Calu3 (cell line): ENCODE data around the gene XRN1. TPM values are rescaled to one million over a fixed set of nuclear protein-coding genes. Genes with fewer than 3 reads are reported as not detected.

Source experiments
- Bru-seq: library from RNA; stranded (reverse); fragments of 400-500 nt; gene quantifications from one replicate; lab custom pipeline; 2021; lab: Mats Ljungman, UMichigan
- BruChase-seq, 2 experiments: library from RNA; stranded (reverse); fragments of 400-500 nt; gene quantifications; one replicate each; lab custom pipeline; 2021; lab: Mats Ljungman, UMichigan
- BruUV-seq: library from RNA; stranded (reverse); fragments of 400-500 nt; replicated peaks from 2 replicates; lab custom pipeline; 2021; lab: Mats Ljungman, UMichigan
- CTCF ChIA-PET: fragments of 300-600 bp; sonication (Branson Sonifier 250); formaldehyde crosslinking; loops from one replicate; lab custom pipeline; 2022; ENCODE audit warnings: antibody characterized with exemption; lab: Charles Lee
- DNase-seq: peaks from one replicate; pipeline ENCODE4 v3.0.0; 2022
- H3K27ac Mint-ChIP-seq: one replicate; pipeline ENCODE4 v1.8.0; 2022; ENCODE audit warnings: mixed read lengths; ENCODE audit not compliant: unreplicated experiment
- H3K27me3 Mint-ChIP-seq: one replicate; pipeline ENCODE4 v1.8.0; 2022; ENCODE audit warnings: mixed read lengths; ENCODE audit not compliant: unreplicated experiment
- H3K36me3 Mint-ChIP-seq: one replicate; pipeline ENCODE4 v1.8.0; 2022; ENCODE audit warnings: mild to moderate bottlenecking, moderate library complexity, mixed read lengths; ENCODE audit not compliant: insufficient read depth, unreplicated experiment
- H3K4me1 Mint-ChIP-seq: one replicate; pipeline ENCODE4 v1.8.0; 2022; ENCODE audit warnings: mild to moderate bottlenecking, low read depth, mixed read lengths; ENCODE audit not compliant: unreplicated experiment
- H3K4me3 Mint-ChIP-seq: one replicate; pipeline ENCODE4 v1.8.0; 2022; ENCODE audit warnings: mild to moderate bottlenecking, low read depth, moderate library complexity, mixed read lengths; ENCODE audit not compliant: unreplicated experiment
- H3K9me3 Mint-ChIP-seq: one replicate; pipeline ENCODE4 v1.8.0; 2022; ENCODE audit warnings: low read depth, mixed read lengths; ENCODE audit not compliant: unreplicated experiment
- CTCF ChIP-seq: fragments of 200-600 bp; IDR thresholded peaks from one replicate; pipeline ENCODE4 v1.8.0; 2022; ENCODE audit warnings: antibody characterized with exemption; ENCODE audit not compliant: unreplicated experiment
- intact Hi-C: fragments of 100-400 bp; cut with micrococcal nuclease; formaldehyde crosslinking; loops from one replicate; pipeline ENCODE4 v1.10.0; 2022; ENCODE audit not compliant: unreplicated experiment
- long read RNA-seq: library from polyadenylated mRNA; stranded (forward); transcript quantifications from one replicate; pipeline ENCODE4 v2.0.0, GENCODE V29; 2022
- total RNA-seq: library from RNA; stranded (reverse); gene quantifications from 2 replicates; pipeline ENCODE4 v1.2.3, GENCODE V29; 2022

The XRN1 gene, protein sequence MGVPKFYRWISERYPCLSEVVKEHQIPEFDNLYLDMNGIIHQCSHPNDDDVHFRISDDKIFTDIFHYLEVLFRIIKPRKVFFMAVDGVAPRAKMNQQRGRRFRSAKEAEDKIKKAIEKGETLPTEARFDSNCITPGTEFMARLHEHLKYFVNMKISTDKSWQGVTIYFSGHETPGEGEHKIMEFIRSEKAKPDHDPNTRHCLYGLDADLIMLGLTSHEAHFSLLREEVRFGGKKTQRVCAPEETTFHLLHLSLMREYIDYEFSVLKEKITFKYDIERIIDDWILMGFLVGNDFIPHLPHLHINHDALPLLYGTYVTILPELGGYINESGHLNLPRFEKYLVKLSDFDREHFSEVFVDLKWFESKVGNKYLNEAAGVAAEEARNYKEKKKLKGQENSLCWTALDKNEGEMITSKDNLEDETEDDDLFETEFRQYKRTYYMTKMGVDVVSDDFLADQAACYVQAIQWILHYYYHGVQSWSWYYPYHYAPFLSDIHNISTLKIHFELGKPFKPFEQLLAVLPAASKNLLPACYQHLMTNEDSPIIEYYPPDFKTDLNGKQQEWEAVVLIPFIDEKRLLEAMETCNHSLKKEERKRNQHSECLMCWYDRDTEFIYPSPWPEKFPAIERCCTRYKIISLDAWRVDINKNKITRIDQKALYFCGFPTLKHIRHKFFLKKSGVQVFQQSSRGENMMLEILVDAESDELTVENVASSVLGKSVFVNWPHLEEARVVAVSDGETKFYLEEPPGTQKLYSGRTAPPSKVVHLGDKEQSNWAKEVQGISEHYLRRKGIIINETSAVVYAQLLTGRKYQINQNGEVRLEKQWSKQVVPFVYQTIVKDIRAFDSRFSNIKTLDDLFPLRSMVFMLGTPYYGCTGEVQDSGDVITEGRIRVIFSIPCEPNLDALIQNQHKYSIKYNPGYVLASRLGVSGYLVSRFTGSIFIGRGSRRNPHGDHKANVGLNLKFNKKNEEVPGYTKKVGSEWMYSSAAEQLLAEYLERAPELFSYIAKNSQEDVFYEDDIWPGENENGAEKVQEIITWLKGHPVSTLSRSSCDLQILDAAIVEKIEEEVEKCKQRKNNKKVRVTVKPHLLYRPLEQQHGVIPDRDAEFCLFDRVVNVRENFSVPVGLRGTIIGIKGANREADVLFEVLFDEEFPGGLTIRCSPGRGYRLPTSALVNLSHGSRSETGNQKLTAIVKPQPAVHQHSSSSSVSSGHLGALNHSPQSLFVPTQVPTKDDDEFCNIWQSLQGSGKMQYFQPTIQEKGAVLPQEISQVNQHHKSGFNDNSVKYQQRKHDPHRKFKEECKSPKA (N-terminal part only)
- total RNA-seq (59.7 and 64.1 TPM in 2 replicates), Bru-seq, nascent RNA (percentile 92 among the genes with signal in this experiment), BruChase-seq, experiment 1, labeled RNA remaining after a 6-hour chase (percentile 89 among the genes with signal in this experiment), BruChase-seq, experiment 2, labeled RNA remaining after a 2-hour chase (percentile 87 among the genes with signal in this experiment)
- long read RNA-seq, full-length matches to known transcripts = 7 of 16 reads
- long read RNA-seq, partial matches to known transcripts = 4 of 16 reads
- long read RNA-seq, other reads (novel, unspliced or antisense) = 5 of 16 reads

DNA sequence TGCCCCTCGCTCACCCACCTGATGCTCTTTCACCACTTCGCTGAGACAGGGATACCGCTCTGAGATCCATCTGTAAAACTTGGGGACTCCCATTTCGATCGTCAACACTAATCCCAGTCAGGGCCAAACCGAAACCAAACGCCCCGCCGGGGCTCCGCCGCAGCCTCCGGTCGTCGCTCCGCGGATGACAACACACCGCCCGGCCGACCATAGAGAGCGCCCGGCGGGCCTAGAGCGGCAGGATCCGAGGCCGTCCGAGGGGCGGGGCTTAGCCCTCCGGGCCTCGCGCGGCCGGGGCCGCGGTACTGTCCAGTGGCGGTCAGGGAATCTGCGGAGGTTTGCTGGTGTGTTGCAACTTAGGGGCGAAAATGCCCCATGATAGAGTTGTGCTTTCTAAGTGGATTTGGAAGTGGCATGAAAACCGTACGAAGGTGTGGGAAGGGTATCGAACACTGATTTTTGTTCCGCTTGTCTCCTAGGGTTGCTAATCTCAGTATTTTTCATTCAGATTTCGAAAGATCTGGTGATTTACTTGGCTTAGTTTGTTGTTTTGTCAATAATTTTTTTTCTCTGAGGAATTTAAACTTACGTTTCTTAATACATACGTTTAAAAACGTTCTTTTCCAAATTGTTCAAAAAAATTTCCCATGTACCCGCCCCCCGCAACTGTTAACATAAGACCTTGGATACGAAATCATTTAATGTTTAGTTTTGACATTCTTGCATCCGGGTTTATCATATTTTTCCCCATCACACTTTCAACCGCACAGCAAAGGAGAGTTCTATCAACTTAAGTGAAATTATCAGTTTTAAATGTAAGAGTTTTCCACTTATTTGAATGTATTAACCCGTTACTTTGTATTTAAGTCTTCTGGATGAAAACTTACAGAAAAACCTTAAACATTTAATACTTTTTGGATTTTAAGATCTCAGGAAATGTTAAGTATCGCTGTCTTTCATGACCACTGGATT, at the start of gene XRN1:
XRN1 (minus strand) TSS at position 186 of the 972 bp plus-strand sequence; CDS start at position 93, 93 bp downstream.
- DNase-seq = peak; percentile 100
- peak within 1 kb of the TSS; percentile 81 for H3K4me3 Mint-ChIP-seq
- no peaks in the 10 kb centered on the region for H3K9me3 Mint-ChIP-seq
- no peak for TF ChIP-seq CTCF
- peaks cover 15% of the 10 kb centered on the region for H3K4me1 Mint-ChIP-seq
- intact Hi-C loops = loop anchor here (1.0 kb wide), 1 partner anchor 9 kb away; no protein-coding TSS in a partner anchor
- TSS peak; percentile 83 for BruUV-seq
- CTCF ChIA-PET = no interaction called here
- peak within 1 kb of the TSS; percentile 87 for H3K27ac Mint-ChIP-seq
- H3K36me3 Mint-ChIP-seq = peaks cover 28% of the 10 kb centered on the region
- no peaks in the 10 kb centered on the region for H3K27me3 Mint-ChIP-seq

GRCh38 chr3:142495103-142495502, 47.3 kb upstream of the XRN1 start:
- CTCF ChIA-PET = no interaction called here
- Mint-ChIP-seq H3K36me3 (peaks cover 56% of the 10 kb centered on the region), H3K4me1 (no peaks in the 10 kb centered on the region), H3K4me3 (no peak overlapping the region), H3K27ac (no peak overlapping the region), H3K27me3 (no peaks in the 10 kb centered on the region), H3K9me3 (no peaks in the 10 kb centered on the region)
- BruUV-seq = no TSS peak
- no peak for DNase-seq
- intact Hi-C loops = no loop called here
- no peak for TF ChIP-seq CTCF

DNA sequence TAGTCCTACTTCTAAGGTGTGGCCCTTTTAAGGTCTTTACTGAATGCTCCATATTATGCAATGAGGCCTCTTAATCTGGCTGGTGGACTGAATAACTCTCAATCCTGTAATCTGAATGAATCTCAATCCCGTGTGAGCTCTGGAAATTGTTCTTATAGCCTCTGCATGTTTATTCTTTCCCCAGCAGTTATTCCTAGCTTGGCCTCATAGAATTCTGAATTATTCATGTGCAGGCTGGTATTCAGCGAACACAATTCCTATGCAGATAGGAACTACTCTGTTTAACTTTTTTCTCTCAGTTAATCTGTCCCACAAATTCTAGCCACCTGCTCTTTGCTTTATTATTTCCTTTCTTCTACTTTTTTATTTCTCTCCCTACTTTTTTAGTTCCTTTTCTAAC, 44.3 kb upstream of the XRN1 start:
- no TSS peak for BruUV-seq
- CTCF ChIA-PET = no interaction called here
- no peak for DNase-seq
- Mint-ChIP-seq H3K4me1 (no peaks in the 10 kb centered on the region), H3K27me3 (no peaks in the 10 kb centered on the region), H3K9me3 (no peaks in the 10 kb centered on the region), H3K4me3 (no peak overlapping the region), H3K36me3 (peaks cover 38% of the 10 kb centered on the region), H3K27ac (no peak overlapping the region)
- no peak for TF ChIP-seq CTCF
- intact Hi-C loops = no loop called here
